ENCODE results near the gene RELB.

Gene RELB

DNA sequence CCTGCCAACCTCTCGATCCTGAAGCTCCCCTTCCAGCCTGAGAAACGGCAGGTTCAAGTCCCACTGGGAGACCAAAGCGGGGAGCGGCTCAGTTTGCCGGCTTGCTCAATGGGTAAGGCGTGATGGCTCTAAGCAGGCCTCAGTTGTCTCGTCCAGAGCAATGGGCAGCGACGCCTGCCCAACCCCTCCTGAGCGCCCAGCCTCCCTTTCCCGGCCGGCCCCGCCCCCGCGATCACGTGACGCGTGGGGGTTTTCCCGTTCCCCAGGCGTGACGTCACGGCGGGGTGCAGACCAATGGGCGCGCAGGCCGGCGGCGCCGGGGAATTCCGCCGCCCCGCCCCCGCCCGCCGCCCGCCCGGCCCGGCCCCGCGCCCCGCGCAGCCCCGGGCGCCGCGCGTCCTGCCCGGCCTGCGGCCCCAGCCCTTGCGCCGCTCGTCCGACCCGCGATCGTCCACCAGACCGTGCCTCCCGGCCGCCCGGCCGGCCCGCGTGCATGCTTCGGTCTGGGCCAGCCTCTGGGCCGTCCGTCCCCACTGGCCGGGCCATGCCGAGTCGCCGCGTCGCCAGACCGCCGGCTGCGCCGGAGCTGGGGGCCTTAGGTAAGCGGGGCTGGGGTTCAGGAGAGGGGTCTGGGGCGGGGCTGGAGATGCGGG, at the start of gene RELB:
TSS of gene RELB (plus strand) at position 378 of the 653 bp plus-strand sequence. CDS start at position 494, 116 bp downstream.
- Histone ChIP-seq H3K4me3 (ENCODE audit: low read length) (peak within 1 kb of the TSS; percentile 80), H3K36me3 (ENCODE audit: control insufficient read depth, low read depth, low read length) (no peaks in the 10 kb centered on the region), H3K27me3 (ENCODE audit: control insufficient read depth, insufficient read depth, low read length) (no peaks in the 10 kb centered on the region), H3K9ac (ENCODE audit: low read length) (peak within 1 kb of the TSS; percentile 85), H3K9me3 (ENCODE audit: control insufficient read depth, low read depth, low read length) (no peaks in the 10 kb centered on the region), H3K4me1 (ENCODE audit: control insufficient read depth, low read depth, low read length) (no peaks in the 10 kb centered on the region), H3K27ac (ENCODE audit: low read length) (peak within 1 kb of the TSS; percentile 71)

- Histone ChIP-seq H3K9ac (ENCODE audit: low read length) (peak overlapping the region; percentile 95), H3K36me3 (ENCODE audit: control insufficient read depth, low read depth, low read length) (no peaks in the 10 kb centered on the region), H3K4me1 (ENCODE audit: control insufficient read depth, low read depth, low read length) (peaks cover 7% of the 10 kb centered on the region), H3K4me3 (ENCODE audit: low read length) (peak overlapping the region; percentile 100), H3K9me3 (ENCODE audit: control insufficient read depth, low read depth, low read length) (no peaks in the 10 kb centered on the region), H3K27me3 (ENCODE audit: control insufficient read depth, insufficient read depth, low read length) (no peaks in the 10 kb centered on the region), H3K27ac (ENCODE audit: low read length) (peak overlapping the region; percentile 98)
These were observed 47.0 kb upstream of the RELB start for GRCh38 chr19:44954278-44954648.

GRCh38 chr19:44954649-44955504, 46.4 kb upstream of the RELB start, which contains the start of gene CLPTM1:
Gene CLPTM1 (plus strand): TSS chr19:44955380. CDS start chr19:44955396, 16 bp downstream.
- Histone ChIP-seq H3K4me3 (ENCODE audit: low read length) (peak within 1 kb of the TSS; percentile 100), H3K27me3 (ENCODE audit: control insufficient read depth, insufficient read depth, low read length) (no peaks in the 10 kb centered on the region), H3K4me1 (ENCODE audit: control insufficient read depth, low read depth, low read length) (peaks cover 7% of the 10 kb centered on the region), H3K36me3 (ENCODE audit: control insufficient read depth, low read depth, low read length) (no peaks in the 10 kb centered on the region), H3K9me3 (ENCODE audit: control insufficient read depth, low read depth, low read length) (no peaks in the 10 kb centered on the region), H3K9ac (ENCODE audit: low read length) (peak within 1 kb of the TSS; percentile 95), H3K27ac (ENCODE audit: low read length) (peak within 1 kb of the TSS; percentile 98)

DNA sequence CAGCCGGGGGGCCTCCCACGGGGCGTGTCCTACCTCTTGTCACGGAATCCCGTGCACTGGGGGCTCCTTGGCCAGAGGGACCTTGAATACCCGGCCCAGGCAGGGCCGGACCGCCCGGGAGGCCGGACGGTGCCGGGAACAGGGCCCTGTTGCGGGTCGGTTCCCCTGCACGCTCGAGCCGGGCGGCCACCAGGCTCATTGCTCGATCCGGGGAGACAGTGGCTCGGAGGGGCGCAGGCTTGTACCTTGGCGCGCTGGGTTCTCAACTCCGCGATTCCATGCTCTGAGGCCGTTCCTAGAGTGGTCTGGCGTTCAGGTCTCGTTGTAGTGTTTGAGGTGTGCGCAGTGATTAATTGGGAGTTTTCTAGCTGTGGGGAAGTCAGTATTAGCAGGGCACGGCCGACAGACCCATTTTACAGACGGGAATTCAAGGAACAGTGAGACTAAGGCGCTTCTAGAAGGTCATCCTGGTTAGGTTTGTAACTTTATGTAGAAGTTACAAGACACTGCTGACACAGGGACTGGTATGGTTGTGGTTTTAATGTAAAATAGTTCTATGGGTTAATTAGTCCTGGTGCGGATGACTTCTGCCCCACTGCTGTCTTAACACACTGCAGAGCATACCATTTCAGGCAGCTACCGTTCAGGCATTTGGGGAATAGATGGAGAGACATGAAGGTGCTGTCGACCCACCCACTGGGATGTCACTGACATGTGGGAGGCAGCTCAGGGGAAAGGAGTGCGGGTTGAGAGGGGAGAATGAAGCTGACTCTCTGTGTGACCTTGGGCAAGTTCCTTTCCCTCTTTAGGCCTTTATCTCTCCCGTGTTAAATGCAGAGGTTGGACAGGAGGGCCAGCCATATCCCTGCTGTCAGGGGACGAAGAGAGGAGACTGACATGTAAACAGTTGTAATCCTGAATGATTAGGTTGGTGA, 45.5 kb upstream of the RELB start:
- no peaks in the 10 kb centered on the region for H3K27me3 ChIP-seq (ENCODE audit: control insufficient read depth, insufficient read depth, low read length)
- peak overlapping the region; percentile 22 for H3K27ac ChIP-seq (ENCODE audit: low read length)
- H3K9ac ChIP-seq (ENCODE audit: low read length) = peak overlapping the region; percentile 95
- no peaks in the 10 kb centered on the region for H3K9me3 ChIP-seq (ENCODE audit: control insufficient read depth, low read depth, low read length)
- H3K4me3 ChIP-seq (ENCODE audit: low read length) = peak overlapping the region; percentile 100
- H3K4me1 ChIP-seq (ENCODE audit: control insufficient read depth, low read depth, low read length) = peaks cover 7% of the 10 kb centered on the region
- no peaks in the 10 kb centered on the region for H3K36me3 ChIP-seq (ENCODE audit: control insufficient read depth, low read depth, low read length)

DNA sequence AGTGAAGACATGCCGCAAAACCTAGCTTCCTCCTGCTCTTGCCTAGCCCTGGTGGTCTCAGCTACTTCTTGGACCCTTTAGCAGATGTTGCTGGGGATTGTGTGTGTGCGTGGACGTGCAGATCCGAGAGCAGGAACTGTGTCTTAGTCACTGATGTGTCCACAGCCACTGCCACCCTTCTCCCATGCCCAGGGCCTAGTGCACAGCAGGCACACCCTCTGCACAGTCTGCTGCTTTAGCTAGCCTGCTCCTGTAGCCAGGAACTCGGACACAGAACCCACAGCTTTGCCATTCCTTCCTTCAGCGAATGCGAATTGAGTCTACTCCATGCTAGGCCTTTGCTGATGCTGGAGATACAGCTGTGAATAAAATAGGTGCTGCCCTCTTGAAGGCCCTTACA, 43.7 kb upstream of the RELB start:
- H3K4me3 ChIP-seq (ENCODE audit: low read length) = no peak overlapping the region
- H3K36me3 ChIP-seq (ENCODE audit: control insufficient read depth, low read depth, low read length) = peaks cover 6% of the 10 kb centered on the region
- H3K9me3 ChIP-seq (ENCODE audit: control insufficient read depth, low read depth, low read length) = no peaks in the 10 kb centered on the region
- H3K27me3 ChIP-seq (ENCODE audit: control insufficient read depth, insufficient read depth, low read length) = no peaks in the 10 kb centered on the region
- H3K4me1 ChIP-seq (ENCODE audit: control insufficient read depth, low read depth, low read length) = peaks cover 7% of the 10 kb centered on the region
- no peak overlapping the region for H3K9ac ChIP-seq (ENCODE audit: low read length)
- no peak overlapping the region for H3K27ac ChIP-seq (ENCODE audit: low read length)

DNA sequence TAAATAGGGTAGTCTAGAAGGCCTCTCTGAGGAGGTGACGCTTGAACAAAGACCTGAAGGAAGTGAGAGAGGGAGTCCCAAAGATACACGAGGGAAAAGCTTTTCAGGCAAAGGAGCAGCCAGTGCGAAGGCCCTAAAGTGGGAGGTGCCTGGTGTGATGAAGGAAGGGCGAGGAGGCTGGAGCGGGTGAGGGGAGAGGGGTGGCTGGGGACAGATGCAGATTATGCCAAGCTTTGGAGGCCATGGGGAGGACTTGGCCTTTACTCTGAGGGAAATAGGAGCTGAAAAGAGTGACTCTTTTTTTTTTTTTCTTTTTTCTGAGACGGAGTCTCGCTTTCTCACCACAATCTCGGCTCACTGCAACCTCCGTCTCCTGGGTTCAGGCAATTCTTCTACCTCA, 43.2 kb upstream of the RELB start:
- H3K9me3 ChIP-seq (ENCODE audit: control insufficient read depth, low read depth, low read length) = no peaks in the 10 kb centered on the region
- no peak overlapping the region for H3K27ac ChIP-seq (ENCODE audit: low read length)
- H3K4me1 ChIP-seq (ENCODE audit: control insufficient read depth, low read depth, low read length) = peaks cover 7% of the 10 kb centered on the region
- peaks cover 6% of the 10 kb centered on the region for H3K36me3 ChIP-seq (ENCODE audit: control insufficient read depth, low read depth, low read length)
- no peak overlapping the region for H3K9ac ChIP-seq (ENCODE audit: low read length)
- no peaks in the 10 kb centered on the region for H3K27me3 ChIP-seq (ENCODE audit: control insufficient read depth, insufficient read depth, low read length)
- H3K4me3 ChIP-seq (ENCODE audit: low read length) = no peak overlapping the region

GRCh38 chr19:44959691-44960090, 41.6 kb upstream of the RELB start:
- H3K9ac ChIP-seq (ENCODE audit: low read length) = no peak overlapping the region
- H3K36me3 ChIP-seq (ENCODE audit: control insufficient read depth, low read depth, low read length) = peaks cover 11% of the 10 kb centered on the region
- H3K4me3 ChIP-seq (ENCODE audit: low read length) = no peak overlapping the region
- H3K27ac ChIP-seq (ENCODE audit: low read length) = no peak overlapping the region
- H3K9me3 ChIP-seq (ENCODE audit: control insufficient read depth, low read depth, low read length) = no peaks in the 10 kb centered on the region
- H3K4me1 ChIP-seq (ENCODE audit: control insufficient read depth, low read depth, low read length) = peaks cover 7% of the 10 kb centered on the region
- no peaks in the 10 kb centered on the region for H3K27me3 ChIP-seq (ENCODE audit: control insufficient read depth, insufficient read depth, low read length)

DNA sequence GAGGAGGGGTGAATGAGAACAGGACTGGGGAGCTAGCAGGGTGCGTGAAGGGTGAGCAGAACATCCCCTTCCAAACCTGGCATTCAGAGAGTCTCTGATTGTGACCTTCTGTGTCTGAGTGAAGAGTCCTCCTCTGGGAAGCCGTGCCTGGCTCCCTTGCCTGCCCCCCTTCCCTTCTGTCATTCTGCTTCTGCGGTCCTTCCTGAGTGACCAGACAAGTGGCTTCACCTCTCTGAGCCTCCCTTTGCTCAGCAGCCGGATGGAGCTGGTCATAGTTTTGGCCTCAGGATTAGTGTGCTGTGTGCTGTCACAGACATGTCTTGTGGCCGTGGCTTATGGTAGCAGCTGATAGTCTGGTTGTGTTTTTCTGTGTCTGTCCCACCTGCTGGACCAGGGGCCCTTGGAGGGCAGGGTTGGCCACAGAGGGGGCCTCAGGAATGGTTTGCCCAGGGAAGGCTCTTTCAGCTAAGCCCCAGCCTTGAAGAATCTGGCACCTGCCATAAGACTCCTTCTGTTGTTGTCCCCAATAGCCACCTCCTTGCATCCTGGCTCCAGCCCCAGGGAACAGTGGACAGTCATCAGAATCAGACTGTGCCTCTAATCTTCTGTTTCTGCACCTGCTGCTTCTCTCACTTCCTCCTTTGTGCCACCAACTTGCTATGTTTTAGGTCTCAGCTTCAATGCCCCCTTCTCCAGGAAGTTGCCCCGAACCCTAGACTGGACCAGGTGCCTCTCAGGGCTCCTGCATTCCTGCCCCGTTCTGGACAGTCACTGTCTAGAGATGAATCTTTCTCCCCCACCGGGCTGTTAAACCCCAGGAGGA, 40.1 kb upstream of the RELB start:
- H3K4me1 ChIP-seq (ENCODE audit: control insufficient read depth, low read depth, low read length) = peaks cover 4% of the 10 kb centered on the region
- no peaks in the 10 kb centered on the region for H3K9me3 ChIP-seq (ENCODE audit: control insufficient read depth, low read depth, low read length)
- H3K27ac ChIP-seq (ENCODE audit: low read length) = no peak overlapping the region
- H3K4me3 ChIP-seq (ENCODE audit: low read length) = no peak overlapping the region
- H3K9ac ChIP-seq (ENCODE audit: low read length) = no peak overlapping the region
- no peaks in the 10 kb centered on the region for H3K27me3 ChIP-seq (ENCODE audit: control insufficient read depth, insufficient read depth, low read length)
- peaks cover 13% of the 10 kb centered on the region for H3K36me3 ChIP-seq (ENCODE audit: control insufficient read depth, low read depth, low read length)

DNA sequence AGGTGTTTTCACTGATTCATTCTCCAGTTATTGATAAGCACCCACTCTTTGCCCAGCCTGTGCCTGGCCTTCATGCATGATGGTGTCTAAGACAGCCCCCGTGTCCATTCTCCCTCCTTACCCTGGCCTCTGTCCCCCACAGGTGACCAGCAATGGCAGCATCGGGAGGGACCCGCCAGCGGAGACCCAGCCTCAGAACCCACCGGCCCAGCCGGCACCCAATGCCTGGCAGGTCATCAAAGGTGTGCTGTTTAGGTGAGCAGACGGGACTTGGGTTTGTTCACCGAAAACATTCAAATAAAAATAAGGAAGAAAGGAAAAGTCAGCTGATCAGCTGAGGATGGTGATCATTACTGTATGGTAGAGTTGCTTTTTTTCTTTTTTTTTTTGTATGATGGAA, 39.4 kb upstream of the RELB start:
- no peak overlapping the region for H3K9ac ChIP-seq (ENCODE audit: low read length)
- H3K9me3 ChIP-seq (ENCODE audit: control insufficient read depth, low read depth, low read length) = no peaks in the 10 kb centered on the region
- H3K27me3 ChIP-seq (ENCODE audit: control insufficient read depth, insufficient read depth, low read length) = no peaks in the 10 kb centered on the region
- peaks cover 13% of the 10 kb centered on the region for H3K36me3 ChIP-seq (ENCODE audit: control insufficient read depth, low read depth, low read length)
- H3K27ac ChIP-seq (ENCODE audit: low read length) = no peak overlapping the region
- no peak overlapping the region for H3K4me3 ChIP-seq (ENCODE audit: low read length)
- no peaks in the 10 kb centered on the region for H3K4me1 ChIP-seq (ENCODE audit: control insufficient read depth, low read depth, low read length)

GRCh38 chr19:44968118-44968517, 33.1 kb upstream of the RELB start:
- Histone ChIP-seq H3K9me3 (ENCODE audit: control insufficient read depth, low read depth, low read length) (no peaks in the 10 kb centered on the region), H3K4me3 (ENCODE audit: low read length) (no peak overlapping the region), H3K27ac (ENCODE audit: low read length) (no peak overlapping the region)

More at GRCh38 chr19:44968118-44968517, 33.1 kb upstream of the RELB start:
- H3K4me1 ChIP-seq (ENCODE audit: control insufficient read depth, low read depth, low read length) = no peaks in the 10 kb centered on the region
- no peak overlapping the region for H3K9ac ChIP-seq (ENCODE audit: low read length)
- H3K36me3 ChIP-seq (ENCODE audit: control insufficient read depth, low read depth, low read length) = peaks cover 15% of the 10 kb centered on the region
- H3K27me3 ChIP-seq (ENCODE audit: control insufficient read depth, insufficient read depth, low read length) = no peaks in the 10 kb centered on the region

Measured in iPS-18a (cell line).